Cardiac septum (tissue), 1 donor: ENCODE results near the gene CARNS1. TPM values are rescaled to one million over a fixed set of nuclear protein-coding genes. Genes with fewer than 3 reads are reported as not detected.

ENCODE experiments used
- DNase-seq: peaks from one replicate; pipeline ENCODE4 v3.0.0-alpha.2; 2020; ENCODE audit warnings: low spot score
- intact Hi-C: fragments of 100-400 bp; cut with DNase I; formaldehyde crosslinking; loops from one replicate; pipeline ENCODE4 v1.14.0; 2022
- long read RNA-seq: library from polyadenylated mRNA; unstranded; transcript quantifications from one replicate; pipeline ENCODE4 v2.0.0, GENCODE V29; 2021
- total RNA-seq: library from RNA; stranded (reverse); fragmentation: NEBNext Ultra II Directional; extraction: Animal tissue kit (Norgen Biotek cat#: 25700); gene quantifications from one replicate; pipeline ENCODE4 v1.2.1, GENCODE V29; 2021
- donor health status: DM: no; HTN: no; CAD: no.

Gene CARNS1, protein sequence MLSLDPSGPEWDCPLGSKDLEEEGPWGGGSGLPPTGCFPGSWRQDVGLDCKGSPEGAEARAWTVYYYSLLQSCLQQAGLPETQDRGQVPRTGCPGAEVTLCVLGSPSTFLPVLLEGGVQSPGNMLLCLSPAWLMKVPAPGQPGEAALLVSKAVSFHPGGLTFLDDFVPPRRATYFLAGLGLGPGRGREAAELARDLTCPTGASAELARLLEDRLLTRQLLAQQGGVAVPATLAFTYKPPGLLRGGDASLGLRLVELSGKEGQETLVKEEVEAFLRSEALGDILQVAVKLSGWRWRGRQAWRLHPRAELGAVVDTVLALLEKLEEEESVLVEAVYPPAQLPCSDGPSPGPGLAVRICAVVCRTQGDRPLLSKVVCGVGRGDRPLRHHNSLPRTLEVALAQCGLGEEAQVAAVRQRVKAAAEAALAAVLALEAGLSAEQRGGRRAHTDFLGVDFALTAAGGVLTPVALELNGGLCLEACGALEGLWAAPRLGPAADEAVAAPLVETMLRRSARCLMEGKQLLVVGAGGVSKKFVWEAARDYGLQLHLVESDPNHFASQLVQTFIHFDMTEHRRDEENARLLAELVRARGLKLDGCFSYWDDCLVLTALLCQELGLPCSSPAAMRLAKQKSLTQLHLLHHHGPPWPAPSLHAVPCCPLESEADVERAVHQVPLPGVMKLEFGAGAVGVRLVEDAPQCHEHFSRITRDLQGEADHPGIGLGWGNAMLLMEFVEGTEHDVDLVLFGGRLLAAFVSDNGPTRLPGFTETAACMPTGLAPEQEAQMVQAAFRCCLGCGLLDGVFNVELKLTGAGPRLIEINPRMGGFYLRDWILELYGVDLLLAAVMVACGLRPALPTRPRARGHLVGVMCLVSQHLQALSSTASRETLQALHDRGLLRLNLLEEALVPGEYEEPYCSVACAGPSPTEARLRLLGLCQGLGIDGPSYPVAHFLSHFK
- total RNA-seq = 22.2 TPM
- long read RNA-seq, full-length matches to known transcripts = 2 of 51 reads
- long read RNA-seq, partial matches to known transcripts = 16 of 51 reads
- long read RNA-seq, other reads (novel, unspliced or antisense) = 33 of 51 reads

DNA sequence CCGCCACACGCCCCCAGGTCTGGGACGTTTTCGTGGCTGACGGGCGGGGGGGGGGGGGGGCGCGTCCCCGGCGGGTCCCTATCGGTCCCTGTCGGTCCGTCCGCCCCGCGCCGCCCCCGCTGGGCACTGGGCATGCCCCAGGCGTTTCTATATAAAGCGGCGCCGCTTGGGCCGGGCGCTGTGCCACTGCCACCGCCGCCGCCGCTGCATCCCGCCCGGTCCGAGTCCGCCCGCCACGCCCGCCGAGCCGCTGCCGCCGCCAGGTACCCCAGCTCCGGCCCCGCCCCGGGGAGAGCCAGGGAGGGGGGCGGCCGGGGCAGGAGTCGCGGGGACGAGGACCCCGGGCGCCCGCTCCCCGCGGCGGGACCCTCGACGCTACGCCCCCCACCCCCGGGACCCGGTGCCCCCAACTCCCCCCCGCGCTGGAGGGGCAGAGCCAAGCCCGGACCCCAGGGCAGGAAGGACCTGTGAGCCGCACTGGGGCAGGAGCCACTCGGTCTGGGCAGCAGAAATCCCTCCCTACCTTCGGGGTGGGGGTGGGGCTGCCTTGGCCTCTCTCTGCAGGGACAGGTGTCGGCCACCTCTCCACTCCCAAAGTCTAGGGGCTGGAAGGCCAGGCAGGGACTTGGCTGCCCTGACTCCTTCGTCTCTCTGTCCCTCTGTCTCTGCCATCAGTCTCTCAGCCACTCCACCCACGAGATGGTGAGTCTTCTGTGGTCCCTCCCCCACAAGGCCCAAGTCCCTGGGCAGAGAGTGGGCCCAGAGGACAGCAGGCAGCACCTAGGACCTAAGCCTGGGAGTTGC, at the start of gene CARNS1:
CARNS1 (plus strand) TSS at position 178 of the 804 bp plus-strand sequence; CDS start at position 700, 522 bp downstream.
- no peak for DNase-seq
- intact Hi-C loops = no loop called here

DNA sequence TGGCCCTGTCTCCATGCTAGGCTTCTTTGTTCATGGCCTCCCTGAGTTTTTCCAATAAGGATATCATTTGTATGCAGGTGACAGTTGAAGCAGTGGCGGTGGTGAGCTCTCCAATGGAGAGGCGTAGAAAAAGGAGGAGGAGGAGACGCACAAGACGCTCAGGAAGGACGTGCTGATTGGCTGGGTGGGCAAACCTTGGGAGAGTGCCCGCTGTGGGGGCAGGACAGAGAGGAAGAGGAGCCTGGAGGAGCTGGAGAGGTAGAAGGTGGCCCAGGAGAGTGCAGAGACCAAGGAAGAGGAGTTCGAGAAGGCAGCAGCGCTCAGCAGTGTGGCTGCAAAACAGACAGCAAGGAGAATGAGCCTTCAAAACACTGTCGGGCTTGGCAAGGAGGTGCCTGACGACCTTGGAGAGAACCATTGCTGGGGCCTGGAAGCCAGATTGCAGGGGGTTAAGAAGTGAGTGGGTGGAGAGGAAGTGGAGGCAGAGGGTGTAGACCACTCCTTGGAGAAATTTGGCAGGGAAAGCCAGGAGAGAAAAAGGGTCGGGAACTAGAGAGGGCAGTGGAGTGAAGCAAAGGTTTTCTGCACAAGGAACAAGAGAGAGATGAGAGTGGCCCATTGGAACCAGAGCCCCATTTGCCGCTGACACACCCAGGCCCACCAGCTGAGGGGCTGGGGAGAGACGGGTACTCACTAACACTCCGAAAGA, 49.6 kb upstream of the CARNS1 start:
- DNase-seq = no peak
- intact Hi-C loops = no loop called here

DNA sequence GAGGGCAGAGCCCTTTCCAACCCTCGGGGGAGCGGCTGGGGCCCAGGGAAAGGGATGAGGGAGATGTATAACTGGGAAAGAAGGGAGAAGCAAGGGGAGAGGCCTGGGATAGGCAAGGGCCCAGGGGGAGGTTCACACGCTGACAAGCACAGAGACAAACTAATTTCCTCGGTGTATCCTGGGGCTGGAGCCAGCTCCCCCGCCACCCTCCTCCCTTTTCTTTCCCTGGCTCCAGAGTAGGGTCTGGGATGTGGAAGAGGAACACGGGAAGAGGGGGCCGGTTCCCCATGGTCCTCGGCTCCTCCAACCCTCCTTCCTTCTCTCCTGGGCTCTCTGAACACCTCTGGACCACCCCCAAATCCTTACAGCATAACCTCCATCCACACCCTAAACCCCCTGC, 48.9 kb upstream of the CARNS1 start:
- no peak for DNase-seq
- intact Hi-C loops = no loop called here

GRCh38 chr11:67366961-67367760, 48.3 kb upstream of the CARNS1 start:
- intact Hi-C loops = no loop called here
- no peak for DNase-seq

- no peak for DNase-seq
- intact Hi-C loops = no loop called here
Measured at GRCh38 chr11:67367761-67368227, 47.7 kb upstream of the CARNS1 start.

DNA sequence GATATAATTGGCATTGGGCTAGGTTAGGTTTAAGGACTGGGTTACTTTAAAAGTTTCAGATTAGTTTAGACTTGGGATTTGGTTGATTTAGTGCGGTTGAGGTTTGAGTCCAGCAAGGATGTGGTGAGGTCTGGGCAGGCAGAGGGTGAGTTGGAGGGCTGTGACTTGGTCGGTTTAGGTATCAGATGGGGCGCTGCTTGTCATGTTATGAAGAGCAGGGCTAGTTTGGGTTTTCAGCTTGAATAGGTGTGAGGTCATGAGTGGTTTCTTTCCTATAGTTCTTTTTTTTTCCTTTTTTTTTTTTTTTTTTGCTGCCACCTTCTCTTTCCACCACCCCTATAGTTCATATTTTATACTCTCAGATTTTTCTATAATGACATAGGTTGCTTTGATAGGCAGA, 46.9 kb upstream of the CARNS1 start:
- DNase-seq = no peak
- intact Hi-C loops = no loop called here

GRCh38 chr11:67369275-67369674, 46.2 kb upstream of the CARNS1 start:
- intact Hi-C loops = no loop called here
- DNase-seq = no peak

DNA sequence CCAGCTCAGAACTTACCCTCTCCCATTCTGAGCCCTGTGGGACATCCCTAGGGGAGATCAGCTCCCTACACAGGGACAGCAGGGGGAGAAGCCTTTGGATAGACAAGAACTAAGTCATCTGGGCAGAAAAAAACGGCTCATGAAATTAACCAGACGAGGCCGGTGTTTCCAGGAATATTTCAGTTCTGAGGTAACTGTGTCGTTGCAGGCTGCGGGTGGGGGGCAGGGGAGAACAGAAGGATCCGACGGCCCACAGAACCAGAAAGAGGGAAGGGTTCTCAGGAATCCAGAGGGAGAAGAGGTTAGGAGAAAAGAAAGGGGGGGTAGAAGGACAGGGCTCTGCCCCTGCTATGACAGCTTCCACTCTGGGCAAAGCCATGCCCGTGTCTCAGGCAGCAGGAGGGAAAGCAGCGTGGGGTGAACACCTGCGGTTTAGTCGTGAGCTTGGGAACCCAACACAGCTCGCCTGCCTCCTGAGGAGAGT, 45.6 kb upstream of the CARNS1 start:
- intact Hi-C loops = no loop called here
- no peak for DNase-seq

DNA sequence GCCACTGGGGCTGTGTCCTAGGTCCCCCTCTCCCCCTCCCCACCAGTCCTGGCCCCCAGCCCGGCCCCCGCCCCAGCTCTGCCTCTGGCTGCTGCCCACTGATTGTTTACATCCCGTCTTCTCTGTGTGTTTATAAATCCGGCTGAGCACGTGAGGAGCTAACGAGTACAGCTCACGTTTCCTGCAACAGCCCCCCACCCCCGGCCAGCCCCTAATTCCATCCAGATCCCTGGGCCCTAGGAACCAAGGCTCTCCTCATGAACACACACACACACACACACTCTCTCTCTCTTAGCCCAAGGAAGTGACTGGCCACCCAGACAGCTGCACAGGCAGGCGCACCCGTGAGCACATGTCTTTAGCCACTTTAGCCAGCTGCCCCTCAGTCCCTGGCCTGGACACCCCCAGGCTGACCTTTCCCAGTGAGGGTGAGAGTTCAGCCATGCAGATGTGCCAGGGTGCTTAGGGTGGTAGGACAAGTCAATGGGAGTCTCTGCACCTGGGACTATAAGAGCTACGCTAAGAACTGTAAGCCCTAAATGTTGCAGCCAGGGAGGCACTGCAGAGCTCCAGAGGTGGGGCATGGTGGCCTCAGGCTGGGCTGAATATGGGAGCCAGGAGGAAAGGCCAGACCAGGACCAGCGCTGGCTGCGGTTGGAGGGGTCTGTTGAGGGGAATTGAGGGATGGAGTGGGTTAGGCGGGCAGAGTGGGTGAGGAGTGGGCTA, 45.0 kb upstream of the CARNS1 start:
- intact Hi-C loops = no loop called here
- no peak for DNase-seq

GRCh38 chr11:67371189-67371910, 44.1 kb upstream of the CARNS1 start:
- intact Hi-C loops = no loop called here
- no peak for DNase-seq

GRCh38 chr11:67371911-67372320, 43.6 kb upstream of the CARNS1 start:
- intact Hi-C loops = no loop called here
- no peak for DNase-seq

DNA sequence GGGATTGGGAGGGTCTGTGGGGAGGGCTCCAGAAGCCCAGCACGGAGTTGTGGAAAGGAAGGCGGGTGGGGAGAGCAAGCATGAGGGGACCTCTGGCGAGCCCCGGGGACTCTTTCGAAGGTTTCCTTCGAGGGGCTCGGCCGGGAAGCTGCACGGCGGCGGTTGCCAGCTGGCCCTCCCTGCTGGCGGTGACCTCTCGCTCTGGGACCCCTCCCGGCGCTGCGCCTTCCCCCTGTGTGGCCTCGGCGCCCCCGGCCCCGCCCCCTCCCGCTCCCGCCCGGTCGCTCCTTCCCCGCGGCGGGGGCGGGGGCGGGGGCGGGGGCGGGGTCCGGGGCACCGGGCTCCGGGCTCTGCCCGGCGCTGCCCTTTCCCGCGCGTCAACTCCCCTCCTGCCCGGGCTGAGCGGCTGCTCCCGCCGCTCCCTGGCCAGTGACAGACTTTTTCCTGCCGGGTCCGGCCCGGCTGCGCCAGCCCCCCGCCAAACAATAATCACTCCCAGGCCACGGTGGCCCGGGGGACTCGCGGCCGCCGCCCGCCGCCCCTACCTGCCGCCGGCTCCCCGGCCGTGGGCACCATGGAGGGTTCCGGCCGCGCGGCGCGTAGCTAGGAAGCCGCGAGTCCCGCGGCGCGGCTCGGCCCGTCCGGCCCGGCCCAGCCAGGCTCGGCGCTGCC, 43.0 kb upstream of the CARNS1 start:
- intact Hi-C loops = no loop called here

GRCh38 chr11:67372993-67373647, 42.4 kb upstream of the CARNS1 start, which contains the start of gene CLCF1:
Gene CLCF1 (minus strand): TSS chr11:67373598. CDS start chr11:67373539, 59 bp downstream.
- intact Hi-C loops = no loop called here
- DNase-seq = peak; percentile 89

More for the DNA sequence above, 43.0 kb upstream of the CARNS1 start:
- no peak for DNase-seq

DNA sequence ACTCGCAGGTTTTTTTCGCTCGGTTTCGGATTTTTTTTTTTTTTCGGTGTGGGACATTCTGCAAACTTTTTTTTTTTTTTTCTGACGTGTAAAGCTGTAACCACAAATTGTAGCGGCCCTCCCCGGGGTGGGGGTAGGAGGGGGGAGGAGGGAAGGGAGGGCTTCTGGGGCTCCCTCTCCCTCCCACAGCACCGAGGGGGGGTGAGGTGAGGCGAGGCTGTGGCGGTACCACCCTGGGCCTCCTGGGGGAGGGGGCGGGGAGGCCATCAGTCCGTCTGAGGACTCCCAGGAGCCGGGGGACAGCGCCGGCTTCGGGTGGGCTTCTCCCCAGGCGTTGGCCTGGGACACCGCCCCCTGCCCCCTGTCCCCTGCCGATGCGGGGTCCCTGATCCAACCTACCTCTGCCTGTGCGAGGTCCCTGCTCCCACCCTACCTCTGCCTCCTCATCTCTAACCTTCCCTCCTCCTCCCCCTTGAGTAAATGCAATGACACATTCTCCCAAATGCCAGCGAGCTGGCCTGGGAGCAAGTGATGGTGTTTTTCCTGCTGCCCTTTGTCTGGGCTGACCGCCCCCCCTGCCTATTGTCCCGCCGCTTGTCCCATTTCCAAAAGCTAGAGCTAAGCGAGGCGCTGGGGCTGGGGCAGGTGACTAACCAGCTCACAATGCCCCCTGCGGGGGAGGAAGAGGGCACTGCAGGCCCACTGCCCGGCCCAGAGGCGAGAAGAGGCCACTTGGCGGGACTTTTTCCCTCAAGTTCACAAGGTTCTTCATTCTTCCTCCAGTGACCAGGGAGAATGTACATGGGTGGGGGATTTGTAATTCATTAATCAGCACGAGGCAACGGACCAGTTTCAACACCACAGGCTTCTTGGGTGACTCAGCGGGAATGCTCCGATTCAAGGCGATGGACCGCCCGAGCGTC, 41.6 kb upstream of the CARNS1 start:
- peak; percentile 90 for DNase-seq
- intact Hi-C loops = loop anchor here (1.0 kb wide), 1 partner anchor 20 kb away; no protein-coding TSS in a partner anchor
